ENCODE data around the gene XYLT1.
A peak's percentile ranks its signal among the peaks of the same experiment; 100 is the strongest.

The XYLT1 gene

GRCh38 chr16:17128791-17129190 is 342.0 kb downstream of the XYLT1 start:
- no peak for DNase-seq

- no peak for DNase-seq
Observed at GRCh38 chr16:17126156-17126555, 344.6 kb downstream of the XYLT1 start.

GRCh38 chr16:17125671-17126070 is 345.1 kb downstream of the XYLT1 start:
- DNase-seq, result no peak

- DNase-seq, result no peak
Observed at GRCh38 chr16:17117906-17118577, 352.7 kb downstream of the XYLT1 start.

- no peak for DNase-seq
Observed at GRCh38 chr16:17116595-17117322, 354.0 kb downstream of the XYLT1 start.

GRCh38 chr16:17109413-17109812 is 361.3 kb downstream of the XYLT1 start:
- no peak for DNase-seq

- no peak for DNase-seq
Observed at GRCh38 chr16:17108596-17108995, 362.2 kb downstream of the XYLT1 start.

- no peak for DNase-seq
Observed at GRCh38 chr16:17107450-17107849, 363.3 kb downstream of the XYLT1 start.

GRCh38 chr16:17106243-17106791 is 364.4 kb downstream of the XYLT1 start:
- no peak for DNase-seq

GRCh38 chr16:17105239-17105797 is 365.4 kb downstream of the XYLT1 start:
- DNase-seq, result no peak

- no peak for DNase-seq
Observed at GRCh38 chr16:17104654-17105053, 366.1 kb downstream of the XYLT1 start.

GRCh38 chr16:17103216-17103615 is 367.5 kb downstream of the XYLT1 start:
- no peak for DNase-seq

GRCh38 chr16:17101646-17102045 is 369.1 kb downstream of the XYLT1 start:
- DNase-seq, result peak; percentile 4

GRCh38 chr16:17098685-17099084 is 372.1 kb downstream of the XYLT1 start:
- no peak for DNase-seq

- DNase-seq, result no peak
Observed at GRCh38 chr16:17084130-17084529, 386.6 kb downstream of the XYLT1 start.

- DNase-seq, result no peak
Observed at GRCh38 chr16:17083628-17084027, 387.1 kb downstream of the XYLT1 start.

- DNase-seq, result no peak
Observed at GRCh38 chr16:17082095-17082882, 388.5 kb downstream of the XYLT1 start.

GRCh38 chr16:17080105-17080504 is 390.7 kb downstream of the XYLT1 start:
- DNase-seq, result no peak

GRCh38 chr16:17078931-17079631 is 391.7 kb downstream of the XYLT1 start:
- no peak for DNase-seq

GRCh38 chr16:17076818-17077498 is 393.8 kb downstream of the XYLT1 start:
- no peak for DNase-seq

- DNase-seq, result no peak
Observed at GRCh38 chr16:17076092-17076754, 394.5 kb downstream of the XYLT1 start.

Measured in DMS 273 treated with DMSO at 0.1 percent for 48 hours (cell line).